Stimulated activated CD4-positive, alpha-beta T cell treated with anti-CD3 and anti-CD28 coated beads, Interleukin-4, amount 100 ng/mL, for 1 hour (primary cell): ENCODE data around the gene PTPRO.

Experiments
- DNase-seq: peaks from one replicate; pipeline ENCODE4 v3.0.0-alpha.2; 2020

PTPRO gene

GRCh38 chr12:15458008-15458407 is 135.7 kb downstream of the PTPRO start:
- DNase-seq, result no peak

GRCh38 chr12:15468911-15469310 is 146.6 kb downstream of the PTPRO start:
- DNase-seq, result no peak

- DNase-seq, result no peak
These were observed 147.0 kb downstream of the PTPRO start for GRCh38 chr12:15469356-15469755.

- no peak for DNase-seq
These were observed 149.7 kb downstream of the PTPRO start for GRCh38 chr12:15472036-15472435.

GRCh38 chr12:15474766-15475165 is 152.5 kb downstream of the PTPRO start:
- no peak for DNase-seq

- DNase-seq, result no peak
These were observed 155.5 kb downstream of the PTPRO start for GRCh38 chr12:15477761-15478160.

- DNase-seq, result no peak
These were observed 159.5 kb downstream of the PTPRO start for GRCh38 chr12:15481846-15482245.

- no peak for DNase-seq
These were observed 163.2 kb downstream of the PTPRO start for GRCh38 chr12:15485466-15485865.

- DNase-seq, result no peak
These were observed 164.6 kb downstream of the PTPRO start for GRCh38 chr12:15486859-15487258.

GRCh38 chr12:15488481-15488880 is 166.2 kb downstream of the PTPRO start:
- no peak for DNase-seq

GRCh38 chr12:15494329-15495046 is 172.2 kb downstream of the PTPRO start:
- DNase-seq, result no peak

GRCh38 chr12:15495746-15496145 is 173.4 kb downstream of the PTPRO start:
- DNase-seq, result no peak

GRCh38 chr12:15496738-15497137 is 174.4 kb downstream of the PTPRO start:
- DNase-seq, result no peak

GRCh38 chr12:15497671-15498292 is 175.5 kb downstream of the PTPRO start:
- DNase-seq, result no peak

- DNase-seq, result no peak
These were observed 179.9 kb downstream of the PTPRO start for GRCh38 chr12:15502211-15502610.

GRCh38 chr12:15505616-15506015 is 183.3 kb downstream of the PTPRO start:
- DNase-seq, result no peak

- DNase-seq, result no peak
These were observed 192.7 kb downstream of the PTPRO start for GRCh38 chr12:15515010-15515409.

GRCh38 chr12:15520083-15520482 is 197.8 kb downstream of the PTPRO start:
- no peak for DNase-seq

GRCh38 chr12:15520844-15521243 is 198.5 kb downstream of the PTPRO start:
- DNase-seq, result no peak

- no peak for DNase-seq
These were observed 200.4 kb downstream of the PTPRO start for GRCh38 chr12:15522574-15523187.

- DNase-seq, result no peak
These were observed 203.1 kb downstream of the PTPRO start for GRCh38 chr12:15525441-15525840.

- no peak for DNase-seq
These were observed 203.7 kb downstream of the PTPRO start for GRCh38 chr12:15526033-15526432.

- no peak for DNase-seq
These were observed 205.1 kb downstream of the PTPRO start for GRCh38 chr12:15527201-15528080.
